HG03066 (cell line): ENCODE results near the gene IMMP1L.

Experiments
- ATAC-seq: cut with Tn5 transposase; IDR thresholded peaks from one replicate; pipeline ENCODE4 v1.9.1; 2021; ENCODE audit warnings: low read depth; ENCODE audit not compliant: unreplicated experiment

IMMP1L gene

DNA sequence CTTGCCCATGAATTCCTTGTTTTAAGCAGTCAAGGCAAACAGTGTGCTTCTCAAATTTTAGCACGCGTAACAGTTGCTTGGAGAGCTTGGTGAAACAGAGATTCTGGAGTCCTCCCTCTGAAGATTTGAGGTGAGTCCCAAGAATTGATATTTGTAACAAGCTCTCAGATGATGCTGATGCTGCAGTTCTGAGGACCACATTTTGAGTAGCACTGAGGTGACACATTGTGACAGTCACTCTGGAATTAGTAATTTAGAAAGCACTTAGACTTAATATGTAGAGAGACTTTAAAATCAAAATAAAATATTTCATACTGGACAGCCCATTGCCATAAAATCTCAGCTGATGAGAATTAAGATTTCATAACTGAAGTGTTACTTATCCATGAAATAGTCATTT, 101.2 kb downstream of the IMMP1L start:
- ATAC-seq = no peak

DNA sequence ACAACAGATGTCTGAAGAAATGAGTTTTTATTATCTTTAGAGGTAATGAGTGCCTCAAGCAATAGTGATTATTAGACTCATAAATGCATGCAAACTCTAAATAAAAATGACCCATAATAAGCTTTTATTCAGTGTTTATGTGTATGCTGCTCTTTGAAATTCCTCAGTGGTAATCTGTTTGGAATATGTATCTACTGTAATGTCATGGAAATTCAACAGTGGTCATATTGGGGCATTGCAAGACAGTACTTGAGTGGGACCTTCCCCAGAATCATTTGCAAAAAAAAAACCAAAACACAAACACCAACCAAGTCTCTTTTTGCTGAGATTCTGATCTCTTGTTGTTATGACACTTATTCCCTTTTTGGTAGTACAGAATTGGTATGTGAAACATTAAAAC, 104.8 kb downstream of the IMMP1L start:
- ATAC-seq = no peak

DNA sequence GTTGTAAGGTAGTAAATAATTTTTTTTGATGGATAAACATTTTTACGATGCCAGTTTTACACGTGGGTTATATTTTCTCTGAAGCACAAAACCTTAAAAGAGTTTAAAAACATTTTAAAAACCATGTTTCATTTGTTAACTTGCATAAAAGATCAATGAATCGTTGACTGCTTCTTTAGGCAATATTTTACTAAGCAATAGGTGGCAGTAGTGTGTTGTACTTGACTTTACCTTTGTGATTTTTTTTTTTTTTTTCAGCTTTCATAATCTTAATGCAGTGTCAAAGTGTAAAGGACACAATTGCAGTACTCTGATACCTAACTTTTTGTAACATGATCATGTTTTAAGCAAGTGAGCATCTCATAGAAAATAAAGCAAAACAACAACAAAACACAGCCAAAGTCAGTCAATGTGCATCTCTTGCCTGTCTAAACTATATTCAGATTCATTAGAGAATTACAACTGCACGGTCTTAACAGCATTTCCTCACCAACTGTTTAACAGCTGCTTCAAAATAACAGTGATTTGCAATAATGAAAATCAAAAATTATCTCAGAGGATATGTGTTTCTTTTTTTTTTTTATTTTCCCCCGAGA, 112.1 kb downstream of the IMMP1L start:
- ATAC-seq = no peak

DNA sequence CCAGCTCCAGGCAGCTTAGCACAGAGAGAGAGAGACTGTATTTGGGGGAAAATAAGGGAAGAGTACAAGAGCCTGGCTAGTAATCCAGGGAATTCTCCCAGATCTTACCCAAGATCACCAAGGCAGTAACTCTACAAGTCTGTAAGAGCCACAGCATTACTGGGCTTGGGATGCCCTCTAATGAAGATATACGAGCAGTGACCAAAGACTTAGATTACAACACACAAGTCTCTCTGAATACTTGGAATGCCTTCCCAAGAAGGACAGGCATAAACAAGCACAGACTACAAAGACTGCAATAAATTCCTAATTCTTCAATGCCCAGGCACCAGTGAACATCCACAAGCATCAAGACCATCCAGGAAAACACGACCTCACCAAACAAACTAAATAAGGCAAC, 122.0 kb downstream of the IMMP1L start:
- no peak for ATAC-seq

DNA sequence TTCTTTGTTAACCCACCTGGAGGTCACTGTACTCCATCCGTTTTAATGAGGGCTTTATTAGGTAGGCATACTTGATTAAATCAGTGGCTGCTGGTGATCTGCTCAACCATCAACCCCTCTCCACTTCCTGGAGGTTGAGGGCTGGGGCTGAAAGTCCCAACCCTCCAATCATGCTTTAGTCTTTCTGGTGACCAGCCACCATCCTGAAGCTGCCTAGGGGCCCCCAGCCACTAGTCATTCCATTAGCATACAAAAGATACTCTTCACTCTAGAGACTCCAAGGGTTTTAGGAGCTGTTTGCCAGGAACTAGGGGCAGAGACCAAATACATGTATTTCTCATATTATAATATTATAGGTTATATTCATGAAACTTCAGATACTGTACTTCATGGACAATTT, 126.3 kb downstream of the IMMP1L start:
- no peak for ATAC-seq
